H9 (cell line): ENCODE results near the gene SSX2IP. TPM values are rescaled to one million over a fixed set of nuclear protein-coding genes. Genes with fewer than 3 reads are reported as not detected.

Experiments used
- DNase-seq: peaks from one replicate; pipeline ENCODE4 v3.0.0-alpha.2; 2017
- H2AFZ ChIP-seq: one replicate; pipeline ENCODE4 v1.6.1; 2013; ENCODE audit warnings: mild to moderate bottlenecking, low read length, control low read depth, moderate library complexity
- H2AK5ac ChIP-seq: 2 replicates; pipeline ENCODE4 v1.6.1; 2013; ENCODE audit warnings: low read length, control low read depth, mixed read lengths; ENCODE audit not compliant: insufficient read length
- H2BK120ac ChIP-seq: one replicate; pipeline ENCODE4 v1.6.1; 2013; ENCODE audit warnings: low read depth, mild to moderate bottlenecking, low read length, control low read depth, inconsistent platforms; ENCODE audit not compliant: poor library complexity, severe bottlenecking
- H2BK12ac ChIP-seq: 2 replicates; pipeline ENCODE4 v1.6.1; 2013; ENCODE audit warnings: low read length, control low read depth, mixed read lengths, low read depth; ENCODE audit not compliant: insufficient read length
- H2BK15ac ChIP-seq: 2 replicates; pipeline ENCODE4 v1.6.1; 2013; ENCODE audit warnings: low read depth, low read length, control low read depth
- H2BK20ac ChIP-seq: one replicate; pipeline ENCODE4 v1.6.1; 2013; ENCODE audit warnings: low read depth, mild to moderate bottlenecking, low read length, control low read depth, inconsistent platforms; ENCODE audit not compliant: poor library complexity, severe bottlenecking
- H2BK5ac ChIP-seq: 2 replicates; pipeline ENCODE4 v1.6.1; 2013; ENCODE audit warnings: low read length, control low read depth, mixed read lengths; ENCODE audit not compliant: insufficient read length
- H3K14ac ChIP-seq: 2 replicates; pipeline ENCODE4 v1.6.1; 2013; ENCODE audit warnings: low read length, control low read depth; ENCODE audit not compliant: insufficient read depth
- H3K18ac ChIP-seq: 2 replicates; pipeline ENCODE4 v1.6.1; 2013; ENCODE audit warnings: low read depth, mild to moderate bottlenecking, mixed read lengths, low read length, control low read depth; ENCODE audit not compliant: insufficient read length
- H3K23ac ChIP-seq: 2 replicates; pipeline ENCODE4 v1.6.1; 2013; ENCODE audit warnings: low read length, control low read depth, mixed read lengths, low read depth; ENCODE audit not compliant: insufficient read length
- H3K23me2 ChIP-seq: 2 replicates; pipeline ENCODE4 v1.6.1; 2013; ENCODE audit warnings: low read depth, mild to moderate bottlenecking, mixed read lengths, low read length, control low read depth; ENCODE audit not compliant: insufficient read length, poor library complexity, severe bottlenecking
- H3K27ac ChIP-seq: 2 replicates; pipeline ENCODE4 v1.5.1; 2013; ENCODE audit warnings: low read length, control low read depth, mixed read lengths, low read depth; ENCODE audit not compliant: insufficient read length
- H3K27me3 ChIP-seq: 2 replicates; pipeline ENCODE4 v1.6.1; 2013; ENCODE audit warnings: low read length, control low read depth, inconsistent platforms; ENCODE audit not compliant: insufficient read depth
- H3K4ac ChIP-seq: 2 replicates; pipeline ENCODE4 v1.6.1; 2013; ENCODE audit warnings: low read depth, mild to moderate bottlenecking, control low read depth, inconsistent platforms, low read length, moderate library complexity
- H3K4me1 ChIP-seq: 2 replicates; pipeline ENCODE4 v1.6.1; 2013; ENCODE audit warnings: low read length, control low read depth, inconsistent platforms; ENCODE audit not compliant: insufficient read depth
- H3K4me2 ChIP-seq: 2 replicates; pipeline ENCODE4 v1.6.1; 2013; ENCODE audit warnings: low read length, control low read depth, mixed read lengths; ENCODE audit not compliant: insufficient read length, insufficient read depth
- H3K56ac ChIP-seq: 2 replicates; pipeline ENCODE4 v1.6.1; 2013; ENCODE audit warnings: low read depth, mild to moderate bottlenecking, mixed read lengths, low read length, control low read depth; ENCODE audit not compliant: insufficient read length
- H3K79me1 ChIP-seq: 2 replicates; pipeline ENCODE4 v1.6.1; 2013; ENCODE audit warnings: low read depth, mild to moderate bottlenecking, moderate library complexity, low read length, control low read depth, inconsistent platforms; ENCODE audit not compliant: insufficient read depth, poor library complexity, severe bottlenecking
- H3K79me2 ChIP-seq: 2 replicates; pipeline ENCODE4 v1.6.1; 2013; ENCODE audit warnings: low read length, control low read depth, inconsistent platforms; ENCODE audit not compliant: insufficient read depth
- H3K9ac ChIP-seq: 2 replicates; pipeline ENCODE4 v1.6.1; 2013; ENCODE audit warnings: low read length, control low read depth, mixed read lengths; ENCODE audit not compliant: insufficient read length; ENCODE audit errors: extremely low read depth
- H3K9me3 ChIP-seq: one replicate; pipeline ENCODE4 v1.6.1; 2013; ENCODE audit warnings: low read depth, low read length, inconsistent platforms; ENCODE audit not compliant: control insufficient read depth
- H3T11ph ChIP-seq: one replicate; pipeline ENCODE4 v1.6.1; 2013; ENCODE audit warnings: mild to moderate bottlenecking, low read length, control low read depth, inconsistent platforms
- H4K20me1 ChIP-seq: one replicate; pipeline ENCODE4 v1.6.1; 2013; ENCODE audit not compliant: control insufficient read depth, insufficient read length, insufficient read depth
- H4K5ac ChIP-seq: 2 replicates; pipeline ENCODE4 v1.6.1; 2013; ENCODE audit warnings: low read depth, mild to moderate bottlenecking, mixed read lengths, low read length, control low read depth; ENCODE audit not compliant: insufficient read length
- H4K8ac ChIP-seq: replicated peaks from 2 replicates; pipeline ENCODE4 v1.6.1; 2013; ENCODE audit warnings: low read length, control low read depth, mixed read lengths, low read depth; ENCODE audit not compliant: insufficient read length
- H4K91ac ChIP-seq: 2 replicates; pipeline ENCODE4 v1.6.1; 2013; ENCODE audit warnings: low read depth, mild to moderate bottlenecking, moderate library complexity, mixed read lengths, low read length, control low read depth; ENCODE audit not compliant: insufficient read length
- H3K27ac Mint-ChIP-seq, 3 experiments: 2 replicates in 2 of 3; 3 replicates in 1 of 3; pipeline ENCODE4 v1.8.0; 2020 to 2021; ENCODE audit warnings: mixed read lengths in 3 of 3, mild to moderate bottlenecking in 1 of 3, moderate library complexity in 1 of 3
- H3K27me3 Mint-ChIP-seq: 2 replicates; pipeline ENCODE4 v1.8.0; 2021; ENCODE audit warnings: low read depth, mild to moderate bottlenecking, moderate library complexity, mixed read lengths
- H3K36me3 Mint-ChIP-seq, 3 experiments: 2 replicates in 2 of 3; 3 replicates in 1 of 3; pipeline ENCODE4 v1.8.0; 2020 to 2021; ENCODE audit warnings: low read depth in 3 of 3, mixed read lengths in 3 of 3; ENCODE audit not compliant: insufficient read depth in 1 of 3
- H3K4me1 Mint-ChIP-seq, 2 experiments: 2 replicates each; pipeline ENCODE4 v1.8.0; 2020; ENCODE audit warnings: mixed read lengths in 2 of 2
- H3K4me3 Mint-ChIP-seq, 2 experiments: 2 replicates in 1 of 2; 3 replicates in 1 of 2; pipeline ENCODE4 v1.8.0; 2020 to 2021; ENCODE audit warnings: mild to moderate bottlenecking in 2 of 2, mixed read lengths in 2 of 2, moderate library complexity in 1 of 2
- H3K9me3 Mint-ChIP-seq, 2 experiments: 2 replicates in 1 of 2; 3 replicates in 1 of 2; pipeline ENCODE4 v1.8.0; 2020; ENCODE audit warnings: mild to moderate bottlenecking in 2 of 2, mixed read lengths in 2 of 2, moderate library complexity in 1 of 2
- CTCF ChIP-seq: fragments of 200-600 bp; sonication (generic); conservative IDR thresholded peaks from 3 replicates; pipeline ENCODE4 v1.8.0; 2021; ENCODE audit warnings: antibody characterized with exemption, mild to moderate bottlenecking
- WGBS: extraction: QIAGEN DNeasy Blood & Tissue Kit; methylation state at CpG from one replicate; pipeline ENCODE4 v1.1.7; 2013; ENCODE audit warnings: missing lambda C conversion rate, low lambda C conversion rate, mixed read lengths; ENCODE audit not compliant: insufficient read length; ENCODE audit errors: extremely low coverage; 5-methylcytosine and 5-hydroxymethylcytosine counted together
- total RNA-seq: library from RNA; stranded (reverse); gene quantifications from 2 replicates; pipeline ENCODE4 v1.2.1, GENCODE V29; 2021

SSX2IP gene
- total RNA-seq, 1 experiment from 2014 or later: 19.6 TPM

GRCh38 chr1:84721152-84721551 is 30.9 kb upstream of the SSX2IP start:
- Histone ChIP-seq H3K9ac (no peak overlapping the region), H3K18ac (no peak overlapping the region), H3K4me1 (no peaks in the 10 kb centered on the region), H3K14ac (no peak overlapping the region), H2BK20ac (no peak overlapping the region), H3T11ph (no peak overlapping the region), H2BK120ac (no peak overlapping the region), H3K27me3 (no peaks in the 10 kb centered on the region), H4K5ac (no peak overlapping the region), H2AK5ac (no peak overlapping the region), H3K23me2 (no peaks in the 10 kb centered on the region), H3K4me2 (no peak overlapping the region), H3K56ac (no peak overlapping the region), H3K4ac (no peak overlapping the region), H4K8ac (no peak overlapping the region), H2AFZ (no peak overlapping the region), H3K27ac (no peak overlapping the region), H3K9me3 (no peaks in the 10 kb centered on the region), H2BK5ac (no peak overlapping the region), H3K79me2 (no peaks in the 10 kb centered on the region), H3K79me1 (no peaks in the 10 kb centered on the region), H4K91ac (no peak overlapping the region), H2BK12ac (no peak overlapping the region), H2BK15ac (no peak overlapping the region), H3K23ac (no peak overlapping the region), H4K20me1 (no peaks in the 10 kb centered on the region)
- Mint-ChIP-seq H3K4me3 (no peak overlapping the region), H3K27me3 (peaks cover 2% of the 10 kb centered on the region), H3K27ac (no peak overlapping the region), H3K36me3 (no peaks in the 10 kb centered on the region), H3K9me3 (no peaks in the 10 kb centered on the region; a peak in 1 of 5 replicates), H3K4me1 (peaks cover 18% of the 10 kb centered on the region in 2 experiments)
- DNase-seq: no peak
- TF ChIP-seq CTCF: no peak
- WGBS: no CpG with 5 or more reads among the region's 2 CpGs
